ENCODE results near the gene PPA2. TPM values are rescaled to one million over a fixed set of nuclear protein-coding genes. Genes with fewer than 3 reads are reported as not detected.
A peak's percentile ranks its signal among the peaks of the same experiment; 100 is the strongest.
"Not testable (repeated sequence)": the region's sequence is repeated elsewhere in the genome, so short reads cannot be mapped to it uniquely, and the experiment has no call there.

Gene PPA2
- total RNA-seq, 3 donors from 2014 or later = 78.3 to 130 (median 91.2) TPM

DNA sequence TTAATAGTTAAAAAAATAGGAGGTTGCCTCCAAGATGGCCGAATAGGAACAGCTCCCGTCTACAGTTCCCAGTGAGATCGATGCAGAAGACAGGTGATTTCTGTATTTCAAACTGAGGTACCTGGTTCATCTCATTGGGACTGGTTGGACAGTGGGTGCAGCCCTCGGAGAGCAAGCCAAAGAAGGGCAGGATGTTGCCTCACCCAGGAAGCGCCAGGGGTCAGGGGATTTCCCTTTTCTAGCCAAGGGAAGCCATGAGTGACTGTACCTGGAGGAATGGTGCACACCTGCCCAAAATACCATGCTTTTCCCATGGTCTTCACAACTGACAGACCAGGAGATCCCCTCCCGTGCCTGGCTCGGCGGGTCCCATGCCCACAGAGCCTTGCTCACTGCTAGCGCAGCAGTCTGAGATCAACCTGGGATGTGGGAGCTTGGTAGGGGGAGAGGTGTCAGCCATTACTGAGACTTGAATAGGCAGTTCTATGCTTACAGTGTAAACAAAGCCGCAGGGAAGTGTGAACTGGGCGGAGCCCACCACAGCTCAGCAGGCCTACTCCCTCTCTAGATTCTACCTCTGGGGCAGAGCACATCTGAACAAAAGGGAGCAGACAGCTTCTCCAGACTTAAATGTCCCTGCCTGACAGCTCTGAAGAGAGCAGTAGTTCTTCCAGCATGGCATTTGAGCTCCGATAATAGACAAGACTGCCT lies 47.5 kb downstream of the PPA2 start:
- H3K4me3 ChIP-seq = no peak overlapping the region
- H3K36me3 ChIP-seq (ENCODE audit: low read depth) = no peaks in the 10 kb centered on the region
- ATAC-seq (no peak), DNase-seq (no peak)
- intact Hi-C loops (cut with DNase I, micrococcal nuclease) = no loop called here
- no peaks in the 10 kb centered on the region for H3K4me1 ChIP-seq (ENCODE audit: low read depth)
- TF ChIP-seq, protein P1, sequence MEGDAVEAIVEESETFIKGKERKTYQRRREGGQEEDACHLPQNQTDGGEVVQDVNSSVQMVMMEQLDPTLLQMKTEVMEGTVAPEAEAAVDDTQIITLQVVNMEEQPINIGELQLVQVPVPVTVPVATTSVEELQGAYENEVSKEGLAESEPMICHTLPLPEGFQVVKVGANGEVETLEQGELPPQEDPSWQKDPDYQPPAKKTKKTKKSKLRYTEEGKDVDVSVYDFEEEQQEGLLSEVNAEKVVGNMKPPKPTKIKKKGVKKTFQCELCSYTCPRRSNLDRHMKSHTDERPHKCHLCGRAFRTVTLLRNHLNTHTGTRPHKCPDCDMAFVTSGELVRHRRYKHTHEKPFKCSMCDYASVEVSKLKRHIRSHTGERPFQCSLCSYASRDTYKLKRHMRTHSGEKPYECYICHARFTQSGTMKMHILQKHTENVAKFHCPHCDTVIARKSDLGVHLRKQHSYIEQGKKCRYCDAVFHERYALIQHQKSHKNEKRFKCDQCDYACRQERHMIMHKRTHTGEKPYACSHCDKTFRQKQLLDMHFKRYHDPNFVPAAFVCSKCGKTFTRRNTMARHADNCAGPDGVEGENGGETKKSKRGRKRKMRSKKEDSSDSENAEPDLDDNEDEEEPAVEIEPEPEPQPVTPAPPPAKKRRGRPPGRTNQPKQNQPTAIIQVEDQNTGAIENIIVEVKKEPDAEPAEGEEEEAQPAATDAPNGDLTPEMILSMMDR (IDR thresholded peaks at IDR 0.05) = no peak
- no peaks in the 10 kb centered on the region for H3K9me3 ChIP-seq

DNA sequence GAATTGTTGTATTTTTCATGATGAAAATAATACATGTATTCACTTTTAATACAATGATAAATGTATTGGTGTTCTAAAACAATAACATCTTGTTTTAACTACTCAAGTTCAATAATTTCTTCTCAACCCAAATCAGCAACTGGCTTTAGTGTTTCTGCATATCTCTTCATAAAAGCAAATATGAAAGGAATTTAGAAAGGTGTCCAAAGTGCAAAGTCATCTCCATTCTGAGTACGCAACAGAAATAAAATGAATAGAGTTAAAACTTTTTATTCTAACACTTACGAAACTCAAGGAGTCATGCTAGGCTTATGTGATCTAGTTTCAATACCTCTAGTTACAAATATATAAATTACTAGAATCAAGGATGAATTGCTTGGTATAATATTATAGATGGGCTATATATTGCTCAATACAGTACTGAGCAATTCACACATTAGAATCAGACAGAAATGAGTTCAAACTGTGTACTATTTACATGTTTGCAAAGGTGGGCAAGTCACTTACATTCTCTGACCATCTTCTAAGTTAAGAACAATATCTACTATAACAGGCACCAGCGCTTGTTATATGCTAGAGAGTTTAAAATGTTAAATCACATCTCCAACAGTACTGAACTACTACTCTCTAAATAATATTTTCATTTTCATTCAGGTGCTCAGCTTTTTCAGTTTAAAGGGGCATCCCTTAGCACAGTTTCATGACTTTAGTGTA lies 51.5 kb downstream of the PPA2 start:
- ATAC-seq (no peak), DNase-seq (no peak)
- Histone ChIP-seq H3K36me3 (ENCODE audit: low read depth) (no peaks in the 10 kb centered on the region), H3K4me3 (no peak overlapping the region), H3K9me3 (no peaks in the 10 kb centered on the region), H3K4me1 (ENCODE audit: low read depth) (no peaks in the 10 kb centered on the region)
- intact Hi-C loops (cut with DNase I, micrococcal nuclease) = no loop called here
- TF ChIP-seq, protein P1 (IDR thresholded peaks at IDR 0.05) = no peak

DNA sequence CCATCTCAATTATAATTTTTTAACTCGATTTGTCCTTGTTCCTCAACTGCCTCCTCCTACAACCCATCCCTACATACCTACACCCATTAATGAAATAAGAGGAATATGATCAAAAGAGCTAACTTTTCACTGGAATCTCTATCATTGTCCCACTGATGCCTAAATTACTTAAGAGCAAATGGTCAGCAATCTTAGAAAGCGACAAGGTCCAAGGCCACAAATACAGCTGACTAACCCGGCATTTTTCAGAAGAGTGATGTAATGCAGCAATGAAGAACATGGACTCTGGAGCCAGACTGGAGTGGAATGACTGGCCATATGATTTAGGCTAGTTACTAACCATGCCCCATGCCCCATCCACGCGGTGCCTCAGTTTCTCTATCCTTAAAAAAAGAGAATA lies 56.2 kb downstream of the PPA2 start:
- no peak for DNase-seq
- Histone ChIP-seq H3K4me3 (no peak overlapping the region), H3K4me1 (ENCODE audit: low read depth) (no peaks in the 10 kb centered on the region), H3K9me3 (no peaks in the 10 kb centered on the region), H3K36me3 (ENCODE audit: low read depth) (no peaks in the 10 kb centered on the region)
- intact Hi-C loops (cut with DNase I, micrococcal nuclease) = no loop called here
- peak; percentile 22 for ATAC-seq
- TF ChIP-seq, protein P1 (IDR thresholded peaks at IDR 0.05) = no peak

DNA sequence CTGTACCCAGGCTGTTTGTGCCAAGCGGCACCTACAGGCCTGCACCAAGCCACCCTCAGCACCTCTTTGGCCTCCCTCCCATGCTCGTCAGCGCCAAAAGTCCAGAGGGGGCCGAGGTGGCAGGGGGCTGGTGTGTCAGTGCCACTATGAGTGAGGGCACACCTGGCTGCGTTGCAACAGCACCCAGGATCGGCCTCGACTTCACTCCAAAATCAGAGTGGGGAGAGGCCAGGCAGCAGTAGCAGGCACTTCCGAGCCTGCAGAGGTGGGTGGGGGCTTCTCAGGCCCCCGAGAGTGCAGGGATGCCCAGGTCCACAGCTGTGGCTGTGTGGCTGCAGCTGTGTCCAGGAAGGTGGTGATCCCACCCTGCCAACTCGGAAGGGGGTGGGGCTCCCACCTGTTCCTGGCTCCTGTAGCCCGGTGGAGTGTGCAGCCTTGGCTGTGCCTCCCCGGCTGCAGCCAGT lies 58.5 kb downstream of the PPA2 start:
- TF ChIP-seq, protein P1 (IDR thresholded peaks at IDR 0.05) = no peak
- no peaks in the 10 kb centered on the region for H3K36me3 ChIP-seq (ENCODE audit: low read depth)
- H3K9me3 ChIP-seq = no peaks in the 10 kb centered on the region
- no peak for ATAC-seq
- no peaks in the 10 kb centered on the region for H3K4me1 ChIP-seq (ENCODE audit: low read depth)
- no peak for DNase-seq
- intact Hi-C loops (cut with DNase I, micrococcal nuclease) = no loop called here
- no peak overlapping the region for H3K4me3 ChIP-seq

DNA sequence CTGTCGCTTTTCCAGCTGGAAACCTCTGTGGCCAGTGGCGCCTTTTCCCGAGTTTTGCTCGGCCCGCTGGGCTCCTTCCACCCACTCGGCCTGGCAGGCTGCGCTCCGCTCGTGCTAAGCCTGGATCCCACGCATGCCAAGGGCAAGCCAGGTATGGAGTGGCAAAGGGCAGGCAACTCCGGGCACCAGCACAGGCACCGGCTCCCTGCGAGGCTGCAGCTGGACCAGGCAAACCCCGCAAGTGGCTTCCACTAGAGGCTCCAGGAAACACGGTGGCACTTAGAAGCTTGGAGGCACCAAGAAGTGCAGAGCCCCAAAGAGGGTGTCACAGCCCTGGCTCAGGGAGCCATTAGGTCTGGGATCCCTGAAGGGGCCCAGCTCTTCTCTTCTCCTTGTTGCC lies 59.5 kb downstream of the PPA2 start:
- Histone ChIP-seq H3K4me3 (no peak overlapping the region), H3K9me3 (no peaks in the 10 kb centered on the region), H3K36me3 (ENCODE audit: low read depth) (no peaks in the 10 kb centered on the region), H3K4me1 (ENCODE audit: low read depth) (no peaks in the 10 kb centered on the region)
- intact Hi-C loops (cut with DNase I, micrococcal nuclease) = no loop called here
- DNase-seq (no peak), ATAC-seq (no peak)
- TF ChIP-seq, protein P1 (IDR thresholded peaks at IDR 0.05) = no peak

DNA sequence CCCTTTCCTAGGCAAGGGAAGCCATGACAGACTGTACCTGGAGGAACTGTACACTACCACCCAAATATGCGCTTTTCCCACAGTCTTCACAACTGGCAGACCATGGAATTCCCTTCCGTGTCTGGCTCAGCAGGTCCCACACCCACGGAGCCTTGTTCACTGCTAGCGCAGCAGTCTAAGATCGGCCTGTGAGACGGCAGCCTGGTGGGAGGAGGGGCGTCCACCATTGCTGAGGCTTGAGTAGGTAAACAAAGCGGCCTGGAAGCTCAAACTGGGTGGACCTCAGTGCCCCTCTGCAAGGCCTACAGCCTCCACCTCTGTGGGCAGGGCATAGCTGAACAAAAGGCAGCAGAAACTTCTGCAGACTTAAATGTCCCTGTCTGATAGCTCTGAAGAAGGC lies 64.7 kb downstream of the PPA2 start:
- H3K36me3 ChIP-seq (ENCODE audit: low read depth); DNase-seq; intact Hi-C loops (cut with DNase I, micrococcal nuclease); ATAC-seq; H3K4me1 ChIP-seq (ENCODE audit: low read depth); H3K4me3 ChIP-seq; H3K9me3 ChIP-seq: not testable (repeated sequence)
